Inferior parietal cortex (tissue), 1 donor: ENCODE measurements around the gene MISP.

ENCODE experiments used
- DNase-seq: peaks from one replicate; pipeline ENCODE4 v3.0.0-alpha.2; 2016; ENCODE audit errors: extremely low spot score

MISP gene

DNA sequence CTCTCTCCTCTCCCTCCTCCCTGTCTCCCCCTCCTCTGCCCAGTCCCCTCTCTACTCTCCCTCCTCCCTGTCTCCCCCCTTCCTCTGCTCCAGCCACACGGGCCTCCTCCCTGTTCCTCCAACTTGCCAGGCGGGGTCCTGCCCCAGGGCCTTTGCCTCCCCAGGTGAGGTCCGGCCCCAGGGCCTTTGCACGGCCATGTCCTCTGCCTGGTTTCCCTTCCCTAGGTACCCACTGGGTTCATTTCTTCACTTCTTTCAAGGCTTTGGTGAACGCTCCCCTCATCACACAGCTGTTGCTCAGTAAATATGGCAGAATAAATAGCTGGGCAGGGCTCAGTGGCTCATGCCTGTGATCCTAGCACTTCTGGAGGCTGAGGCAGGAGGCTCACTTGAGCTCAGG is 21.2 kb downstream of the MISP start:
- no peak for DNase-seq

DNA sequence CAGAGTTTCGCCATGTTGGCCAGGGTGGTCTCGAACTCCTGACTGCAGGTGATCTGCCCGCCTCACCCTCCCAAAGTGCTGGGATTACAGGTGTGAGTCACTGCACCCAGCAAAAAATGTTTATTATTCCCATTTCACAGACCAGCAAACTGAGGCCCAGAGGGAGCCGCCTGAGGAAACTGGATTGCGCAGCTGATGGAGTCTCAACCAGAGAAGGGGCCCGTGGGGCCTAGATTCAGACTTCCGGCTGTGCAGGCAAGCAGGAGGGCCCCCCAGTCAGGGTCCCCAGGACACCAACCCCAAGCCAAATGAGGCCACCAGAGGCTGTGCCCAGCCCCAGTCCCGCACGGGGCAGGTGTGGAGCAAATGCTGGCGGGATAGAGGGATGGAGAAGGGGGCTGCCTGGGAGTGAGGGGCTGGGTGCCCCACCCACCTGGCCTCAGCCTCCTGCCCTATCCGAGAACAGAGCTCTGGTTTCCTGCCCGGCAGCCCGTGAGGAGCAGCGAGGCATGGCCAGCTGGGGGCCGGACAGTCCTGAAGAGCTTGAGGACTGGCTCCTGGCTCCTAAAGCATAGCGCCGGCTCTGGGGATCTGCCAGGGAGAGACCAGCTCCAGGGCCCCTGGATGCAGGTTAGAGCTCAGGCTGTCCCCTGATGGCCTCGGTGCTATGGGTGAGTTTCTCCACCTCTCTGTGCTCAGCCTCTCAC is 22.0 kb downstream of the MISP start:
- DNase-seq, result no peak

DNA sequence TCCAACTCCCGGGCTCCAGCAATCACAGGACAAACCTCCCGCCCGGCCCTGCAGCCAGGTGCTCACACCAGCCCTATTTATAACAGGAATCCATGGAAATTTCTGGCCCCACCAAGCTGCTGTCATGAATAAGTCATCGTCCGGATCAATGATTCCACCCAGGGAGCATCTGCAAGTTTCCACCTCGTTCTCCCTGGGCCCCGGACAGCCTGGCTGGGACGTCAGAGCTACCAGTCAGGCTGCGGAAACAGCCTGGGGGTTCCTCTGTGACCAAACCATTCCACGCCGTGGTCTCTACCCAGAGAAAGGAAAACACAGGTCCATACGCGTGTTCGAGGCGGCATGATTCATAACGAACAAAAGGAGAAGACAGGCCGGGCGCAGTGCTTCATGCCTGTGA is 25.6 kb downstream of the MISP start:
- no peak for DNase-seq

DNA sequence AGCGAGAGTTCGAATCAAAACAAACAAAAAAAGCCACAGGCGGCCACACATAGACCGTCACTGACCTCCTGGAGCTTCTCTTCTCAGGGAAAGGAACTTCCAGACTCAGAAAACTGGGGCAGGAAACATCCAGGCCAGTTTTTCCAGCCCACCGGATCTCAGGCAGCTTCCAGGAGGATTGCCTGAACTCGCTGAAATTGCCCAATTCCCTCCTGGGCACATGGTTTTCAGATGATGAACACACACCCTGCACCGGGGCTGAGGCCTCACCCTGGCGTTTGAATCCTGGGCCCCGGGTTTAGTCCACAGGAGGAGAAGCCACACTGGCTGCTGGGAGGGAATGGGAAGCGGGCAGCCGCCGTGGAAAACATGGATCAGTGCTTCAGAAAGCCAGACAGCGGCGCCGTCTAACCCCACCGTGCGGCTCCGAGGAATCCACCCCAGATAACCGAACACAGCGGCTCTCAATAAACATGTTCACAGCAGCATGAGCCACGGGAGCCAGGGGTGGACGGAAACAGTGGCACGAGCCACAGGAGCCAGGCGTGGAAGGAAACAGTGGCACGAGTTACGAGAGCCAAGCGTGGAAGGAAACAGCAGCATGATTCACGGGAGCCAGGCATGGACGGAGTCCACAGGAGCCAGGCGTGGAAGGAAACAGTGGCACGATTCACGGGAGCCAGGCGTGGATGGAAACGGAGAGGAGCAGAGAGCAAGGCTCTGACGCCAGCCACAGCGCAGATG is 28.2 kb downstream of the MISP start:
- no peak for DNase-seq

DNA sequence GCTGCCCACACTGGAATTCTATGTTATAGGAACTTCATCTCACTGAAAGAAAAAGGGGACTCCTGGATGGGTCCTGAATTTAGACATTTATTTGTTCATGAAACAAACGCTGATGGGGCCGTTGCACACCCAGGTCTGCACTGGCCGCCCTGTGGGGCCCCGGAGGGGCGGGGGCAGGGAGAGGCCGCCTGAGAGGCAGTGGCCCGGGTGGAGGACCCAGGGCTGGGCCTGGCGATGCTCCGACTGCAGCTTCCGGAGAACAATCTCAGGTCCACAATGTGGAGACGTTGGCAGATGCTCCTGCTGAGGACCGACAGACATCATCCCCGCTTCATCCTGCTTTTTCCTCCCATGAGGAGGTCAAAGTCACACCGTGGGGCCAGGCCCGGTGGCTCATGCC is 30.0 kb downstream of the MISP start:
- no peak for DNase-seq

DNA sequence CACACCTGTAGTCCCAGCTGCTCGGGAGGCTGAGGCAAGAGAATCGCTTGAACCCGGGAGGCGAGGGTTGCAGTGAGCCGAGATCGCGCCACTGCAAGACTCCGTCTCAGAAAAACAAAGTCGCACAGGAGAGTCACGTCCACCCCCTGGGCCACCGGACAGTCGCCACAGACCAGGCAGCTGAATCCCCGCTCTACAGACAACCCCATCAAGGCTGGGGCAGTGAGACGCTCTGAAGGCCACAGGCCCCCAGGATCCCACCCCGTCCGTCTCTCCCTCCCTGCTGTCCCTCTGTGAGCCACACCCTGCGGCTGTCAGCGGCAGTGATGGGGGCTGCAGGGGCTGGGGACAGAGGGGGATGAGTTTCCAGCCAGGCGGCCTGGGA is 30.9 kb downstream of the MISP start:
- no peak for DNase-seq

DNA sequence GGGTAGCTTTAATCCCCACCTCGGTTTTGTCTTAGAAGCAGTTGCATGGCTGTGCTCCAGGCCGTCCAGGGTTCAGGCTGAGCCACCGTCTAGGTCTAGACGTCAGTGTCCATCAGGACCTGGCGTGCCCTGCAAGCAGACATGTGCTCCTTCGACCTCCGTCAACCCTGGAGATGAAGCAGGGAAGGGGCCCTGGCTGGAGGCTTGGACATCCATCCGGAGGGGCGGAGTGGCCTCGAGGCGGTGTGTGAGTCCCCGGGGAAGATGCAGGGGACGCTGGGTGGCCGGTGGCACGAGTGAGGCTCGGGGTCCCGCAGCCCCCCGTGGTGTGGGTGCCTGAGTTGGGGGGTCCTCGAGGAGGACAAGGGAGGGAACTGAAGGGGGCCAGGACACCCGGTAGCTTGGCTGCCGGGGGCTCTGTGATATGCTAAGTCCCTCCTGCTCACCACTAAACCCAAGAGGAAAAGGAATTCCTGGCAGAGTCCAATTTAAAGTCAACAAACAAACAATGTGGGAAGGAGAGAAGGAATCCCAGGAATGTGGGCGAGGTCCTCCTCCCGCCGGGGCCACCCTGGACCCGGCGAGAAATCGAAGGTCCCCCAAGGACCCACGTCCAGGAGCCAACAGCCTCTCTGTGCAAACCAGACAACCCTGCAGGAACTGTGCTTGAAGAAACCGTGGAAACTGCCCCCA is 31.4 kb downstream of the MISP start:
- no peak for DNase-seq

DNA sequence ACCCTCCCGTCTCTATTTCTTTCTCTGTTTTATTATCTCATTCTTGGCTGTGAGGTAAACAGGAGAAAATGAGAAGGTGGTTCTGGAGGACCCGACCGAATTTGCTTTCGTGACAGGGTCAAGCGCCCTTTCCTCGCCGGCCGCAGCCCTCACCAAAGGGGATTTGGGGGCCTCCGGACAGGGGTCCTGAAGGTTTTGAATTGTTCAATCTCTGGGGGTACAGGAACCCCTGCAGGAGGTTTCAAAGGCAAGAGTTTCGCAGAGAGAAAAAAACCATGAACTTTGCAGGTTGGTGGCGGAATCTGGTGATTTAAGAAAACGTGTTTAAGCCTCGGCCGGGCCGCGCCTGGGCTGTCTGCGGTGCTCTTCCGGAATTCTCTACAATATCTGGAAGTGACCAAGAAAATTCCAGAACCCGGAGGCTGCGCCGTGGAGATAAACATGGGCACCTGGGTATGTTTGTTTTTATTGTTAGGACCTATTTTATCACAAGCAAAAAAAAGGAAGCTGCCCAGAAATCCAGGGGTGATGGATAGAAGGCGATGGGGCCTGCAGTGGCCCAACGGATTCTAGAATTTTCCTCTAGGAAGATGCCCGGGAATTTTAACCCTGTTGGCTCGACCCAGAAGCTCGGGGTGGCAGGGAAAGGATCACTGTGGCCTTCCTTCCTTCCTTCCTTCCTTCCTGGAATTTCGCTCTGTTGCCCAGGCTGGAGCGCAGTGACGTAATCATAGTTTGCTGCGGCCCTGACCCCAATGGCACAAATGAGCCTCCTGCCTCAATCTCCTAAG is 32.2 kb downstream of the MISP start:
- no peak for DNase-seq

DNA sequence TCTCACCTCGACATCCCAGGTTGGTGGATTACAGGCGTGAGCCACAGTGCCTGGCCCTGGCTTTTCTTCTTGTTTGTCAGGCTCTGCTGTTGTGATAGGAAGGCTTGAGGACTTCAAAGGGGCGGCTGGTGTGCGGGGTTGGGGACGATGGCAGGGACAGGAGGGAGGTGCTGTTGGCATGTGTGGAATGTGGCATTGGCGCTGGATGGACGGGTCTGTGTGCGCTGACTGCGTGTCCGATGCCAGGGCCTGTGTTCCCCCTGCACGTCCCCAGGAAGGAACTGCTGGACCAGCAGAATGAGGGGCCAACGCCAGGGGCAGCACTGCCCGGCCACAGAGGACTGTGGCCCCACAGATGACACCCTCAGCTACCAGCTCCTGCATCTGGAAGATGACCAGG is 33.6 kb downstream of the MISP start:
- no peak for DNase-seq

DNA sequence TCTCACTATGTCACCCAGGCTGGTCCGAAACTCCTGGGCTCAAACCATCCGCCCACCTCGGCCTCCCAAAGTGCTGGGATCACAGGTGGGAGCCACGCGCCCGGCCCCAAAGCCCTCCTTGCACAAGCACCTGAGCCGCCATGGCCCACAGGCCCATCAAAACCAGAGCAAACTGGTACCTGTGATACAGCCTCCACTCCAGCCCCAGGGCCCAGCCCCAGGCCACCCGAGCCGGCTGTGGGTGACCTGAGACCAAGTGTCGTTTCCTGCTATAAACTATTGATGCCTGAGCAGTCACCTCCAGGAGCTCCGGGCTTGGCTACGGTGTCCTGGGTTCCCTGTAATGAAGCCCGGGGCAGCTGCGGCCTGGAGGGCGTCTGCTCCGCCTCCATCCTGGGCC is 36.6 kb downstream of the MISP start:
- no peak for DNase-seq

DNA sequence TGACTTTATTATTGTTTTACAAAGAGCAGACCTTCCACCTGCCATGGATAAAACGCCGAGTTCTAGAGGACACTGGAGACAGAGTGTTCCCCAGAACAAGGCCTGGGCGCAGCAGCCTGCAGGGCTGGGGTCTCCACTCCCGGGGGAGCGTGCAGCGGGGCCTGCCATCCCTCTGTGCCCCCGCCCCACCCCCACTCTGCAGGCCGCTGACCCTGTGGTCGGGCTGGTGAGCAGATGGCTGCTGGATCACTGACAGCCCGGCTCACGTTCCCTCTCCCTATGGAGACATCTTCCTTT is 37.7 kb downstream of the MISP start:
- DNase-seq, result no peak

DNA sequence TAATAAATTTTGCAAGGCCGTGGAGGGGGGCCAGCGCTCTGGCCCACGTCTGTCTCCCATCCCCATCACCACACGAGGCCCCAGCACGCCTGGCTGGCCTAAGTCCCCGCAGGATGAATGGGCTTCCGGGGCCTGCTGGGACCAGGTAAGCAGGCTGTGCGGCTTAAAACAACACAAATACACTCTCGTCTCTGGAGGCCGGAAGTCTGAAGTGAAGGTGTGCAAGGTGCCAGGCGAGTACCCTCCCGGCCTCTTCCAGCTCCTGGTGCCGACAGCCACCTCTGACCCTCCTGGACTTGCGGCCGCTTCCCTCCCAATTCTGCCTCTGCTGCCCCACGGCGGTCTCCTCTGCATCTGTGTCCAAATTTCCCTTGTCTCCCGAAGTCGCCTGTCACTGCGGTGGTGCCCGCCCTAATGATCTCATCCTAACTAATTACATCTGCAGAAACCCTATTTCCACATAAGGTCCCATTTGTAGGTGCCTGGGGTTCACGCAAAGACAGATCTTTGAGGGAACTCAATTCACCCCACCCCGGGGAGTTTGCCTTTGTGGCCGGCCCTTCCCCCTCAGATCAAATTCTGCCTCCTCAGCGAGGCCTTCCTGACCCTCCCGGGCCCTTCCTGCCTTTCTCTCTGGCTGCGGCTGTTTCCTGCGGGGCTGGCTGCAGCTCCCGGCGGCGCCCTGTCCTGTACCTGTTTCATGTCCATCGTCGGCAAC is 38.2 kb downstream of the MISP start:
- no peak for DNase-seq

DNA sequence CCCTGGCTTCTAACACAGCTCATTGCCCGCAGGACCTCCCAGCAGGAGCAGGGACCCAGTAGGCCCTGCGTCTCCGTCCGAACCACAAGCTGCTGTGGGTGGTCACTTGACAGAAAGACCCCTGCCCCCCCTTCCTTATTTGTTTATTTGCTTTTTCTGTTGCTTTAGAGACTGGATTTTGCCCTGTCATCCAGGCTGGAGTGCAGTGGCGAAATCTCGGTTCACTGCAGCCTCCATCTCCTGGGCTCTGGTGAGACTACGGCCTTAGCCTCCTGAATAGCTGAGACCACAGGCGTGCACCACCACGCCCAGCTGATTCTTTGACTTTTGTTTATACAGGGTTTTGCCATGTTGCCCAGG is 38.8 kb downstream of the MISP start:
- no peak for DNase-seq

DNA sequence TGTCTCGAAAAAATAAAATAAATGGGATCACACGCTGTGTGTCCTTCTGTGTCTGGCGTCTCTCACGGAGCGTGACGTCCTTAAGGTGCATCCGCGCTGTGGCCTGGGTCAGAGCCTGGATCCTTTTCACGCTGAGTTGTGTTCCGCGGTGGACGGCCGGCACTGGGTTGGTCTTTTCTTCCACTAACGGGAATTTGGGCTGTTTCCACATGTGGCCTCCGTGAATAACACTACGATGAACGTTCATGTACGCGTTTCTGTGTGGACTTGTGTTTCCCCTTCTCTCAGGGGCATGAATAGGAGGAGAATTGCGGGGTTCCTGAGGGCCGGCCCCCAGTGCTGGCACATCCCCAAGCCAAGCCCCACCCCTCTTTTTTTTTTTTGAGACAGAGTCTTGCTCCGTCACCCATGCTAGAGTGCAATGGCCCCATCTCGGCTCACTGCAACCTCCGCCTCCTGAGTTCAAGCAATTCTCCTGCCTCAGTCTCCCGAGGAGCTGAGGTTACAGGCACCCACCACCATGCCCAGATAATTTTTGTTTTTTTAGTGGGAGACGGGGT is 40.2 kb downstream of the MISP start:
- no peak for DNase-seq

DNA sequence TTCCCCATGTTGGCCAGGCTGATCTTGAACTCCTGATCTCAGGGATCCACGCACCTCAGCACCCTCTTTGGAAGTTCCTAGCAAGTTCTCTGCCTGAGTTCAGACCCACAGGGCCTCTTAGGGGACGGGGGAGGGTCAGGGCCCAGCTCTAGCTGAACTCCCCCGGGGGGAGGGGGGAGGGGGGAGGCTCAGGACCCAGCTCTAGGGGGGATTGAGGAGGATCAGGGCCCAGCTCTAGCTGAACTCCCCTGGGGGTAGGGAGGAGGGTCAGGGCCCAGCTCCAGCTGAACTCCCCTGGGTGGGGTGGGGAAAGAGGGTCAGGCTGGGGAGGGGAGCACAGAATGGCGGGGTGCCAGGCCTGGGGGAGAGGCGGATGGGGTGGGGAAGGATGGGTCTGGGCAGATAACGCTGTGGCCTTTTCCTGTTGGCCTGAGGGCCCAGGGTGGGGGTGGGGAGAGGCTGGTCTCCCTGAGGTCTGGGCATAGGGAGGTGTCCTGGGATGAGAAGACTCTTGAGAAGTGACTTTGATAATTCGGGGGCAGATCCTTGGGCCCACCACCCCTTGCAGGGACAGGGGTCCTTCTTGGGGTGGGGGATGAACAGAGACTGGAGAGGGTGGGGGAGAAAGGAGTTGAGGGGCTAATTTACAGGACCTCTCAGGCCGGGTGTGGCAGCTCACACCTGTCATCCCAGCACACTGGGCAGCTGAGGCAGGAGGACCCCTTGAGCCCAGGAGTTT is 40.8 kb downstream of the MISP start:
- DNase-seq, result no peak

DNA sequence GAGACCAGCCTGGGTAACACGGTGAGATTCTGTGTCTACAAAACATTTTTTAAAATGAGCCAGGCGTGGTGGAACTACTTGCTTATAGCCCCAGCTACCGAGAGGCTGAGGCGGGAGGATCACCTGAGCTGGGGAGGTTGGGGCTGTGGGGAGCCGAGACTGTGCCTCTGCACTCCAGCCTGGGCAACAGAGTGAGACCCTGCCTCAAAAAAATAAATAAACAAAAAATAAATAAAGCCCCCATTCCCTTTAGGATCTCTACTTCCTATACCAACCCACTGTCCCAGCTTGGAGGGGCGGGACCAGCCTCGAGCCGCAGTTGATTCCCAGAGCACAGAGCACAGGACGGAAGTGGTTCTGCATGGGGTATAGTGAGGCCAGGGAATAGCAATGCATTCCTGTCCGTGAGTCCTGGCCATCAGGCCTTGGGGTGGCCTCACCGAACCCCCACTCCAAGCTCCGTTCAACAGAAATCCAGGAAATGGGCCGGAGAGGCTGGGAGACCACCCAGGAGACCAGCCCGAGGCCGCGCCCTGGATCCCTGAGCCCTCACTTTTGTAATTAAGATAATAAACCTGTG is 41.5 kb downstream of the MISP start:
- no peak for DNase-seq

DNA sequence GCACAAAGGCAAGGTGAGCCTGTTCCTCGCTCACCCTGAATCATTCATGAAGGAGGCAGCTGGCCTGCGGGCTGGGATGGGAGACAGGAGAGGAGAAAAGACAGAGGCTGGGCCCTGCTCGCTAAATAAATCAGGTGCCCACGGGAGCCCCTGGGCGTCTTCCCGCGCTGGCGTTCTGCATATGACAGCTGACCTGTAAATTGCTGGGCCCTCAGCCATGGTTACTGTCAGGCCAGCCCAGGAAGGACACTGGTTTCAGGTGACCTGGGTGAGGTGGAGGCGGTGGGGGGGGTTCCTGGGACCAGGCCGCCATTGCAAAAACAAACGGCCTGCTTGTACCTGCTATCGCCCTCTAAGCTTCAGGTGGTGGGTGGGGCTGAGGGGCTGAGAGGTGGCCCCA is 42.9 kb downstream of the MISP start:
- DNase-seq, result no peak

DNA sequence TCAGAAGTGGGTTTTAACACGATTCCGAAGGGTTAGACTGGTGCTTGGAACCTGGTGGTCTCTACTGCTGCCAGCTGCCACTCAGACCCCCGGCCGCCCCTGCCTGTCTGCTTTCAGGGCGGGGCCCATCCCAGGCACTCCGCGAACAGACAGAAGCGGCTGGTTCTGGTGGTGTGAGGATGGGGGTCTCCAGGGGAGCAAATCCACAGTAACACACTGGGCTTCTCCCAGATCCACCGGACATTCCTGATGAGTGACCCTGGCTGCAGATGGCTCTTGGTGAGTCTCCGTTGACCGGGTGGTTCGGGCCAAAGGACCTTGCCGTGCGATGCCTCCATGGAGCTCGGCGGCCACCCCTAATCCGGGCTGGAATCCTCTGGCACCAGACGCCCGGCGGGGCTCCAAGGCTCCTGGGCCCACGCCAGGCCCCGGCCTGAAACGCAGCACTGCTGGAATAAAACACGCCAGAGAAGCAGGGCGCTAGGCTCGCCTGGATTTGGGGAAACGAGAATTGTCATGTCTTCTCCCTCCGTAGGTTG is 44.2 kb downstream of the MISP start:
- no peak for DNase-seq

DNA sequence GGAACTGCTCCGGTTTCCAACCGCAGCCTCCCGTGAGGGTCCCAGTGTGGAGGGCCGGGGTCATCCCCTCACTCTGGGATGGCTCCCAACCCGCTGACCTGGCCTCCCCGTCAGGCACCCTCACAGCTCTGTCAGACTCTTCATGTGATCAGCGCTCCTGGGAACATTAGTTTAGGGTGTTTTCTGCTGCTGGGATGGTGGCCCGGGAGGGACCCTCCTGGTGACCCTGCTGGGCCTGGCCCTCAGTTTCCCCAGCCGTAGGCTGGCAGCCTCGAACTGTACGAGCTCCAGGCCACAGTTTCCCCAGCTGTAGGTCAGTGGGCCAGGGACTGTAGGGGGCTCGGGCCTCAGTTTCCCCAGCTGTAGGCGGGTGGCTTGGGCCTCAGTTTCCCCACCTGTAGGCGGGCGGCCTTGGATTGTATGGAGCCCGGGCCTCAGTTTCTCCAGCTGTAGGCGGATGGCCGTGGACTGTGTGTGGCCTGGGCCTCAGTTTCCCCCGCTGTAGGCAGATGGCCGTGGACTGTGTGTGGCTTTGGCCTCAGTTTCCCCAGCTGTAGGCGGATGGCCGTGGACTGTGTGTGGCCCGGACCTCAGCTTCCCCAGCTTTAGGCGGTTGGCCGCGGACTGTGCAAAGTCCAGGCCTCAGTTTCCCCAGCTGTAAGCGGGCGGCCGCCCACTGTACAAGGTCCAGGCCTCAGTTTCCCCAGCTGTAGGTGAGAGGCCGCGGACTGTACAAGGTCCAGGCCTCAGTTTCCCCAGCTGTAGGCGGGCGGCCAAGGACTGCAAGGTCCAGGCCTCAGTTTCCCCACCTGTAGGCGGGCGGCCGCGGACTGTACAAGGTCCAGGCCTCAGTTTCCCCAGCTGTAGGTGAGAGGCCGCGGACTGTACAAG is 45.0 kb downstream of the MISP start:
- no peak for DNase-seq
